Ishikawa (cell line): ENCODE results near the gene CTNNA3.

Experiments used
- CEBPB ChIP-seq: IDR thresholded peaks from 2 replicates; pipeline ENCODE4 v1.6.1; 2012
- CREB1 ChIP-seq: IDR thresholded peaks from 2 replicates; pipeline ENCODE4 v1.6.1; 2012; ENCODE audit warnings: low read depth
- EGR1 ChIP-seq: IDR thresholded peaks from 2 replicates; pipeline ENCODE4 v1.6.1; 2012
- EP300 ChIP-seq: IDR thresholded peaks from 2 replicates; pipeline ENCODE4 v1.6.1; 2012; ENCODE audit warnings: borderline replicate concordance
- FOXM1 ChIP-seq: IDR thresholded peaks from 2 replicates; pipeline ENCODE4 v1.6.1; 2012; ENCODE audit warnings: low read depth, borderline replicate concordance
- MAX ChIP-seq: IDR thresholded peaks from 2 replicates; pipeline ENCODE4 v1.6.1; 2012
- NFIC ChIP-seq: IDR thresholded peaks from 2 replicates; pipeline ENCODE4 v1.6.1; 2012
- RAD21 ChIP-seq: IDR thresholded peaks from 2 replicates; pipeline ENCODE4 v1.6.1; 2012; ENCODE audit warnings: low read depth
- TAF1 ChIP-seq: IDR thresholded peaks from 2 replicates; pipeline ENCODE4 v1.6.1; 2012; ENCODE audit warnings: low read depth, mild to moderate bottlenecking
- TCF12 ChIP-seq: IDR thresholded peaks from 2 replicates; pipeline ENCODE4 v1.6.1; 2012; ENCODE audit warnings: low read depth
- TEAD4 ChIP-seq: IDR thresholded peaks from 2 replicates; pipeline ENCODE4 v1.6.1; 2012
- USF1 ChIP-seq: IDR thresholded peaks from 2 replicates; pipeline ENCODE4 v1.6.1; 2012
- YY1 ChIP-seq: IDR thresholded peaks from 2 replicates; pipeline ENCODE4 v1.6.1; 2012; ENCODE audit warnings: low read depth
- ZBTB7A ChIP-seq: IDR thresholded peaks from 2 replicates; pipeline ENCODE4 v1.6.1; 2012; ENCODE audit warnings: low read depth
- TF ChIP-seq, protein P1 (sequence below): IDR thresholded peaks from 2 replicates; pipeline ENCODE4 v1.6.1; 2012; ENCODE audit warnings: low read depth, mild to moderate bottlenecking

The CTNNA3 gene

DNA sequence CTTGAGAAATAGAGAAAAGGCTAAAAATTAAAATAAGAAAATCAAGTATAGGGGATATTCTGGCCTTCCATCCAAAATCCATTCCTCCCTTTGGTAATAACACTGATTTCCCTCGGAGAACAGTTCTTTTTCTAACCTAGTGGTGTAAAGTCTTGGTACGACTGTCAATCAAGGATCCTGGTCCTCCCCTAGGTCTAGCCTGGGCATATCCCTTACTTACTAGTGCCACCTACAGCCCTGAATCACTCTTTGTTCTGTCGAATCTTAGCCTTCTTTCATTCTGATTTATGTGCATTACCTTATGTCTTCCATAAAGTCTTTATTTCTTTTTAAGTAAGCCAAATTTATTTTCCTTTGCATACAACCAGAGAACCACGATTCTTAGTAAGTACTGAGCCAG is 1068.8 kb downstream of the CTNNA3 start:
- TF ChIP-seq RAD21 (peak; percentile 70), USF1 (no peak), EP300 (no peak), FOXM1 (no peak), TEAD4 (no peak), CREB1 (no peak)
- TF ChIP-seq, protein P1, sequence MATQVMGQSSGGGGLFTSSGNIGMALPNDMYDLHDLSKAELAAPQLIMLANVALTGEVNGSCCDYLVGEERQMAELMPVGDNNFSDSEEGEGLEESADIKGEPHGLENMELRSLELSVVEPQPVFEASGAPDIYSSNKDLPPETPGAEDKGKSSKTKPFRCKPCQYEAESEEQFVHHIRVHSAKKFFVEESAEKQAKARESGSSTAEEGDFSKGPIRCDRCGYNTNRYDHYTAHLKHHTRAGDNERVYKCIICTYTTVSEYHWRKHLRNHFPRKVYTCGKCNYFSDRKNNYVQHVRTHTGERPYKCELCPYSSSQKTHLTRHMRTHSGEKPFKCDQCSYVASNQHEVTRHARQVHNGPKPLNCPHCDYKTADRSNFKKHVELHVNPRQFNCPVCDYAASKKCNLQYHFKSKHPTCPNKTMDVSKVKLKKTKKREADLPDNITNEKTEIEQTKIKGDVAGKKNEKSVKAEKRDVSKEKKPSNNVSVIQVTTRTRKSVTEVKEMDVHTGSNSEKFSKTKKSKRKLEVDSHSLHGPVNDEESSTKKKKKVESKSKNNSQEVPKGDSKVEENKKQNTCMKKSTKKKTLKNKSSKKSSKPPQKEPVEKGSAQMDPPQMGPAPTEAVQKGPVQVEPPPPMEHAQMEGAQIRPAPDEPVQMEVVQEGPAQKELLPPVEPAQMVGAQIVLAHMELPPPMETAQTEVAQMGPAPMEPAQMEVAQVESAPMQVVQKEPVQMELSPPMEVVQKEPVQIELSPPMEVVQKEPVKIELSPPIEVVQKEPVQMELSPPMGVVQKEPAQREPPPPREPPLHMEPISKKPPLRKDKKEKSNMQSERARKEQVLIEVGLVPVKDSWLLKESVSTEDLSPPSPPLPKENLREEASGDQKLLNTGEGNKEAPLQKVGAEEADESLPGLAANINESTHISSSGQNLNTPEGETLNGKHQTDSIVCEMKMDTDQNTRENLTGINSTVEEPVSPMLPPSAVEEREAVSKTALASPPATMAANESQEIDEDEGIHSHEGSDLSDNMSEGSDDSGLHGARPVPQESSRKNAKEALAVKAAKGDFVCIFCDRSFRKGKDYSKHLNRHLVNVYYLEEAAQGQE, result no peak

- TF ChIP-seq CREB1 (no peak), TAF1 (no peak)
Observed at GRCh38 chr10:66625709-66626590, 1070.0 kb downstream of the CTNNA3 start.

GRCh38 chr10:66622050-66622449 is 1073.9 kb downstream of the CTNNA3 start:
- TF ChIP-seq EGR1 (no peak), MAX (no peak), TEAD4 (no peak), USF1 (no peak), ZBTB7A (no peak), TAF1 (no peak), TCF12 (no peak), EP300 (no peak), YY1 (no peak), RAD21 (no peak), NFIC (no peak), CREB1 (no peak)
- TF ChIP-seq, protein P1, result no peak

- TF ChIP-seq TAF1, result no peak
- no peak for TF ChIP-seq MAX
- TF ChIP-seq FOXM1, result no peak
- TF ChIP-seq EGR1, result no peak
- no peak for TF ChIP-seq RAD21
- no peak for TF ChIP-seq YY1
- no peak for TF ChIP-seq EP300
- TF ChIP-seq TCF12, result no peak
- no peak for TF ChIP-seq TEAD4
- TF ChIP-seq NFIC, result no peak
- no peak for TF ChIP-seq USF1
- TF ChIP-seq, protein P1, result no peak
- no peak for TF ChIP-seq ZBTB7A
- no peak for TF ChIP-seq CEBPB
- no peak for TF ChIP-seq CREB1
Observed at GRCh38 chr10:66604195-66604594, 1091.8 kb downstream of the CTNNA3 start.
